Smooth muscle cell (in vitro differentiated cells): ENCODE results near the gene GGNBP2. TPM values are rescaled to one million over a fixed set of nuclear protein-coding genes. Genes with fewer than 3 reads are reported as not detected.

Experiments
- DNase-seq: peaks from one replicate; lab custom pipeline; 2025; ENCODE audit not compliant: unreplicated experiment; lab: John Stamatoyannopoulos, UW
- H2AFZ ChIP-seq: fragments of 200-600 bp; sonication (generic); 2 replicates; pipeline ENCODE4 v1.6.0; 2016; ENCODE audit warnings: antibody characterized with exemption, low read depth, mild to moderate bottlenecking
- H3F3A ChIP-seq: fragments of 200-600 bp; sonication (generic); 2 replicates; pipeline ENCODE4 v1.6.0; 2017; ENCODE audit warnings: antibody characterized with exemption, low read depth
- H3K27ac ChIP-seq: fragments of 200-600 bp; sonication (generic); 2 replicates; pipeline ENCODE4 v1.5.1; 2016; ENCODE audit warnings: low read depth, mild to moderate bottlenecking
- H3K27me3 ChIP-seq: fragments of 200-600 bp; sonication (generic); 2 replicates; pipeline ENCODE4 v1.6.1; 2016; ENCODE audit warnings: low read depth, mild to moderate bottlenecking
- H3K36me3 ChIP-seq: fragments of 200-600 bp; sonication (generic); 2 replicates; pipeline ENCODE4 v1.5.1; 2016; ENCODE audit warnings: low read depth
- H3K4me1 ChIP-seq: fragments of 200-600 bp; sonication (generic); 2 replicates; pipeline ENCODE4 v1.5.1; 2016; ENCODE audit warnings: low read depth
- H3K4me2 ChIP-seq: fragments of 200-600 bp; sonication (generic); 2 replicates; pipeline ENCODE4 v1.6.0; 2016; ENCODE audit warnings: mild to moderate bottlenecking
- H3K4me3 ChIP-seq: fragments of 200-600 bp; sonication (generic); 2 replicates; pipeline ENCODE4 v1.5.1; 2016; ENCODE audit warnings: mild to moderate bottlenecking
- H3K79me2 ChIP-seq: fragments of 200-600 bp; sonication (generic); 2 replicates; pipeline ENCODE4 v1.6.0; 2016; ENCODE audit warnings: low read depth, mild to moderate bottlenecking
- H3K9ac ChIP-seq: fragments of 200-600 bp; sonication (generic); 2 replicates; pipeline ENCODE4 v1.6.0; 2016; ENCODE audit warnings: low read depth
- H3K9me3 ChIP-seq: fragments of 200-600 bp; sonication (generic); replicated peaks from 2 replicates; pipeline ENCODE4 v1.5.1; 2016; ENCODE audit warnings: low read depth
- H4K20me1 ChIP-seq: fragments of 200-600 bp; sonication (generic); 2 replicates; pipeline ENCODE4 v1.6.0; 2016; ENCODE audit warnings: low read depth
- CTCF ChIP-seq: fragments of 200-600 bp; sonication (generic); IDR thresholded peaks from 2 replicates; pipeline ENCODE4 v1.5.1; 2017; ENCODE audit warnings: borderline replicate concordance, mild to moderate bottlenecking, antibody characterized with exemption; ENCODE audit not compliant: insufficient read depth, poor library complexity, severe bottlenecking
- WGBS: methylation state at CpG from one replicate; pipeline ENCODE4 v1.1.7; 2016; ENCODE audit warnings: low lambda C conversion rate; 5-methylcytosine and 5-hydroxymethylcytosine counted together
- polyA plus RNA-seq: library from polyadenylated mRNA; unstranded; fragments of >200 nt; fragmentation: Nextera tagmentation; extraction: Ambion mirVana; gene quantifications from 2 replicates; pipeline ENCODE4 v1.2.1, GENCODE V29; 2016
- total RNA-seq: library from RNA; depleted of rRNA; stranded (reverse); fragments of >200 nt; gene quantifications from 2 replicates; pipeline ENCODE4 v1.2.3, GENCODE V29; 2014

Gene GGNBP2
- total and polyA plus RNA-seq, 2 experiments from 2014 or later: 54.4 to 56.6 TPM

GRCh38 chr17:36592316-36592715, 47.6 kb downstream of the GGNBP2 start:
- peaks cover 31% of the 10 kb centered on the region for H3F3A ChIP-seq
- no peak overlapping the region for H3K27ac ChIP-seq
- peaks cover 15% of the 10 kb centered on the region for H3K4me1 ChIP-seq
- no peak for DNase-seq
- peak overlapping the region; percentile 80 for H3K4me3 ChIP-seq
- H3K79me2 ChIP-seq: no peaks in the 10 kb centered on the region
- peak overlapping the region; percentile 63 for H3K9ac ChIP-seq
- H2AFZ ChIP-seq: no peak overlapping the region
- WGBS: 4% methylated on average over 8 of the region's 20 CpGs
- peak overlapping the region; percentile 89 for H3K4me2 ChIP-seq
- H4K20me1 ChIP-seq: peaks cover 39% of the 10 kb centered on the region
- no peaks in the 10 kb centered on the region for H3K9me3 ChIP-seq
- H3K36me3 ChIP-seq: no peaks in the 10 kb centered on the region
- TF ChIP-seq CTCF: no peak
- no peaks in the 10 kb centered on the region for H3K27me3 ChIP-seq

- WGBS: 26% methylated on average over 4 of the region's 4 CpGs
- Histone ChIP-seq H3K36me3 (no peaks in the 10 kb centered on the region), H3K27ac (no peak overlapping the region), H3K4me1 (peaks cover 15% of the 10 kb centered on the region), H3F3A (peaks cover 31% of the 10 kb centered on the region), H2AFZ (no peak overlapping the region), H3K9ac (peak overlapping the region; percentile 63), H3K4me2 (peak overlapping the region; percentile 89), H4K20me1 (peaks cover 34% of the 10 kb centered on the region), H3K79me2 (no peaks in the 10 kb centered on the region), H3K4me3 (peak overlapping the region; percentile 80), H3K9me3 (no peaks in the 10 kb centered on the region), H3K27me3 (no peaks in the 10 kb centered on the region)
- DNase-seq: no peak
- TF ChIP-seq CTCF: no peak
Observed at GRCh38 chr17:36592716-36593321, 48.1 kb downstream of the GGNBP2 start.

- Histone ChIP-seq H3K9ac (no peak overlapping the region), H3F3A (peaks cover 25% of the 10 kb centered on the region), H2AFZ (no peak overlapping the region), H3K4me3 (no peak overlapping the region), H3K36me3 (no peaks in the 10 kb centered on the region), H3K79me2 (no peaks in the 10 kb centered on the region), H3K4me2 (no peak overlapping the region), H3K27me3 (no peaks in the 10 kb centered on the region), H3K9me3 (no peaks in the 10 kb centered on the region), H4K20me1 (peaks cover 26% of the 10 kb centered on the region), H3K27ac (no peak overlapping the region), H3K4me1 (peaks cover 15% of the 10 kb centered on the region)
- no peak for DNase-seq
- TF ChIP-seq CTCF: no peak
- 83% methylated on average over 8 of the region's 8 CpGs for WGBS
Observed at GRCh38 chr17:36593656-36594316, 49.1 kb downstream of the GGNBP2 start.
